ENCODE results near the gene HOXC12. TPM values are rescaled to one million over a fixed set of nuclear protein-coding genes. Genes with fewer than 3 reads are reported as not detected.
A peak's percentile ranks its signal among the peaks of the same experiment; 100 is the strongest.

Gene HOXC12
- total and polyA plus RNA-seq, 2 of the 8 experiments (the other 6 are each of a cell fraction or from before 2014, with no cell fraction given): not detected

- WGBS, 2 experiments (ENCODE audit: extremely low coverage in 1 of 2, insufficient coverage in 1 of 2, insufficient read length in 1 of 2, insufficient replicate concordance in 2 of 2, low coverage in 1 of 2, low lambda C conversion rate in 2 of 2, missing lambda C conversion rate in 1 of 2): 8% methylated on average over 34 of the region's 34 CpGs; no CpG with 5 or more reads in 1 of the 2 experiments
- Histone ChIP-seq H2BK20ac (ENCODE audit: low read length) (no peak overlapping the region), H4K5ac (ENCODE audit: insufficient read length, low read depth, low read length) (no peak overlapping the region), H2BK15ac (ENCODE audit: low read length) (no peak overlapping the region), H3K23me2 (ENCODE audit: low read depth, low read length) (no peaks in the 10 kb centered on the region), H4K8ac (ENCODE audit: extremely low read depth, insufficient read depth, low read length) (no peak overlapping the region), H2BK12ac (ENCODE audit: low read depth, low read length) (peak overlapping the region; percentile 94), H3K4me2 (ENCODE audit: insufficient read depth in 1 of 2, low read depth in 2 of 2, low read length in 2 of 2) (no peak overlapping the region), H3K79me1 (ENCODE audit: low read depth, low read length) (no peaks in the 10 kb centered on the region), H3K9me3 (ENCODE audit: insufficient read depth in 2 of 2, low read depth in 1 of 2, low read length in 1 of 2) (no peaks in the 10 kb centered on the region; a peak in 1 of 4 replicates), H2BK120ac (replicated peaks; ENCODE audit: low read depth, low read length) (no peak overlapping the region), H3K27ac (ENCODE audit: low read depth, low read length) (no peak overlapping the region), H3K23ac (ENCODE audit: insufficient read length) (no peak overlapping the region), H3K9ac (replicated peaks in 1 of 4; ENCODE audit: extremely low read depth in 1 of 4, low read depth in 3 of 4, low read length in 3 of 4) (no peak overlapping the region), H3K4me1 (replicated peaks in 1 of 4; ENCODE audit: control insufficient read depth in 3 of 4, insufficient read depth in 4 of 4, low read length in 3 of 4) (peaks cover 0 to 16% (median 4%) of the 10 kb centered on the region in 4 experiments; a peak in 6 of 7 replicates), H3K56ac (replicated peaks; ENCODE audit: insufficient read length, low read depth, low read length) (no peak overlapping the region), H2AK5ac (ENCODE audit: low read depth, low read length) (no peak overlapping the region), H3K27me3 (replicated peaks in 1 of 4; ENCODE audit: control insufficient read depth in 3 of 4, extremely low read depth in 1 of 4, insufficient read depth in 3 of 4, low read length in 3 of 4) (peaks cover 98 to 100% (median 100%) of the 10 kb centered on the region in 4 experiments), H2BK5ac (ENCODE audit: low read depth, low read length) (no peak overlapping the region), H4K20me1 (replicated peaks in 1 of 2; ENCODE audit: control insufficient read depth in 1 of 2, insufficient read depth in 2 of 2, low read length in 2 of 2) (peaks cover 25 to 41% of the 10 kb centered on the region in 2 experiments), H3K4ac (replicated peaks; ENCODE audit: insufficient read length, low read depth, low read length) (no peak overlapping the region), H4K91ac (replicated peaks; ENCODE audit: insufficient read length, low read length) (no peak overlapping the region), H3K79me2 (ENCODE audit: control insufficient read depth in 1 of 2, insufficient read depth in 2 of 2, low read length in 2 of 2) (no peaks in the 10 kb centered on the region), H2AFZ (ENCODE audit: low read length) (no peak overlapping the region), H3K18ac (ENCODE audit: extremely low read depth, low read length) (peak overlapping the region; percentile 1; the same call in 1 of the 2 replicates), H3K36me3 (ENCODE audit: control insufficient read depth in 2 of 4, insufficient read depth in 4 of 4, low read length in 3 of 4) (peaks cover 0 to 9% (median 0%) of the 10 kb centered on the region in 4 experiments; a peak in 1 of 8 replicates), H3K4me3 (ENCODE audit: extremely low read depth in 1 of 4, insufficient read depth in 2 of 4, low read depth in 3 of 4, low read length in 4 of 4) (no peak overlapping the region), H3K14ac (ENCODE audit: insufficient read length) (no peak overlapping the region)
- TF ChIP-seq TCF12 (IDR thresholded peaks at IDR 0.05; ENCODE audit: low read depth, low read length) (no peak), SUZ12 (IDR thresholded peaks at IDR 0.05; ENCODE audit: low read length) (peak; percentile 90; the same call in 1 of the 2 replicates), CBX8 (IDR thresholded peaks at IDR 0.05; ENCODE audit: borderline replicate concordance, low read depth, low read length) (peak; percentile 76; the same call in 1 of the 2 replicates), CEBPB (IDR thresholded peaks at IDR 0.05; ENCODE audit: low read depth, low read length) (0 out of 2 replicates have a peak, but pooled peaks have one; percentile 3)
- CTCF ChIA-PET (ENCODE audit: partially characterized antibody): interaction anchor here (0.7 to 5.6 kb wide), 8 partner anchors 11 to 246 kb away, joined by 3 to 40 read pairs (median 6); partner anchors contain the start of gene HOXC10
- DNase-seq (ENCODE audit: low read depth in 1 of 2, low spot score in 2 of 2): peak in 1 of 2 experiments; percentile 61
- POLR2A ChIA-PET (ENCODE audit: partially characterized antibody): interaction anchor here (1.0 to 3.2 kb wide), 2 partner anchors 13 to 15 kb away, joined by 3 to 12 read pairs; partner anchors contain the start of gene HOXC13
- no peak for FAIRE-seq
Observed at GRCh38 chr12:53950789-53951576, 3.7 kb upstream of the HOXC12 start.

Data from H1 (cell line).